CD4-positive, alpha-beta T cell treated with Interleukin-4 for 1 hour (primary cell): ENCODE measurements around the gene HIF1A.
"Not testable (repeated sequence)": the region's sequence is repeated elsewhere in the genome, so short reads cannot be mapped to it uniquely, and the experiment has no call there.

ENCODE experiments used
- DNase-seq, 2 donors: peaks; one replicate each; pipeline ENCODE4 v3.0.0-alpha.2; 2020 to 2022

Gene HIF1A

DNA sequence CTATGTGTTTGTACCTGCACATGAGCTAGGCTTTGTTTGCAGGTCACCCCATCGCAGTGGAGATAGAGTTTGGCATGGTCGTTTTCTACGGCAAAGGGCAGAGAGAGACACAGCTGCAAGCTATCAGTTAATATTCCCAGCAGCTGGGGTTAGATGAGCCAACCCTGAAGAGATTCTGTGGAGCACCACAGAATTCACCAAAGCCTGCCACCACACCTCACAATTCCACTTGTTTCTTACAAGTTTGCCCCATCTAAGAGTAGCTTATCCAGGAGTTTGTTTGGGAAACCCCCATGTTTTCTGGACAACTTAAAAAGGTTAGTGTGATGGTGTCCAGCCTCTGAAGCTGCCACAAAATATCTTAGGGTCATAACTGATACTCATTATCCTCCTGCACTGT lies 20.0 kb upstream of the HIF1A start:
- no peak for DNase-seq

DNA sequence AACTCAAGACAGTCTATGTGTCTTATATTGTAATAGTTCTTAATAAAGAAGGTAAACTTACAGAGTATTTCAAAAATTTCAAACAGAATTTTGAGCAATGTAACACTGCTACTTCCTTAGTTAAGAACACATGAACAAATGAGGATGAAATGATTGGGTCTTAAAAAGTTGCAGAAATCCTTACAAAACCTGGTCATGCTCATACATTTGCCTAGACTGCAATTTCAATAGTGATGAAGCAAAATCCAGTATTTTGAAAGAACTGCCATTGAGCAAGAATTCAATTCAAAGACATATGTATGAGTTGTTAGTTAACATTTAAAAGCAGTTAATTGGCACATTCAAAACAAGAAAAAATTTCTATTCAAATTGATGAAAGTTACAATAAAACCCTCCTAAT lies 17.8 kb upstream of the HIF1A start:
- DNase-seq = no peak

DNA sequence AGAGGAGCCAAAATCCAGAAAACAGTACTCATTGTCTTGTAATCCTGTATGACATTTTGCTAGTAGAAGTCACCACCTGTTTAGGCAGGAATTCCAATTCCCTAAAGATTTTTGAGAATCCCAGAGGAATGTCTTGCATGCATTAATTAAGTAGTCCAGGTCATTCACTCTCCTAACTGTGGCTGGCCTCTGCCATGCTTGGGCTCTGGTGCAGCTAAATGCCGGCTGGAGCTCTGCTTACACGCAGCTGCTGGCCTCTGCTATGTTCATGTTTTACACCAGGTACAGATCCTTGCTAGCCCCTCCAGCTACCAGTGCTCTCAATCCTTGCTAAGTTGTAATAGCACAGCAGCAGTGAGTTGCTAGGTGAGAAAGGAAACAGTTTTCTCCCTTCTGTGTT lies 16.3 kb upstream of the HIF1A start:
- DNase-seq = no peak

DNA sequence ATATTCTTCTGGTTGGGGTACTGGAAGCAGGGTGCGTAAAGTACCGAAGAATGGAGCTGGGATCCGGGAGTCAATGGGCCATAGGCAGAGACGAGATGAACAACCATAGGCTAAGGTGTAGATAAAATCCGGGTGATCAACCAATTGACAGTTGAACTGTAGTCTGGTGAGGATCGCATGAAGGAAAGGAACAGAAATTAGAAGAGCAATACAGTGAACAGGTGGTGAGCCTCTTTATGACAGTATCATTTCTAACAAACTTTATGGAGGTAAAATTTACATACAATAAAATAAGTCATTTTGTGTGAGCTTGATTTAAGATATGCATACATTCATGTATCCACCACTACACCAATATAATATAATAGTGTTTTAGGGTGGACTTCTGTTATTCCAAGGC lies 13.9 kb upstream of the HIF1A start:
- DNase-seq = no peak

DNA sequence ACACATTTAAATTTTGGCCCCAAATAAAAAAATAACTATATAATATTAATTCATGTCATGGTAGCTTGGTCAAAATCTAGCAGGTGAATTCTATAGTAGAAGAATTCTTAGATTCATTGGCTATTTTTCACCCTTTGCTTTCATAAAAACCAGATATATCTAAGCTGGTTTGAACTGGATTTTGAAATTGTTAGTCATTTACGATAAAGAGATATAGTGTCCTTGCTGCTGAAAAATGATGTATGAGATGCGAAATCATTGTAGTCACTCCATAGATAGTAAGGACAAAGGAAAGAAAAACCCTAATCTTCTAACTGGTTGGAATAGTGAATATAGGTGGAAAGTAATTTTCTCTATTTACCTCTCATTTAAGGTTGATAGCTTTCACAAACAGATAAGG lies 12.2 kb upstream of the HIF1A start:
- no peak for DNase-seq

DNA sequence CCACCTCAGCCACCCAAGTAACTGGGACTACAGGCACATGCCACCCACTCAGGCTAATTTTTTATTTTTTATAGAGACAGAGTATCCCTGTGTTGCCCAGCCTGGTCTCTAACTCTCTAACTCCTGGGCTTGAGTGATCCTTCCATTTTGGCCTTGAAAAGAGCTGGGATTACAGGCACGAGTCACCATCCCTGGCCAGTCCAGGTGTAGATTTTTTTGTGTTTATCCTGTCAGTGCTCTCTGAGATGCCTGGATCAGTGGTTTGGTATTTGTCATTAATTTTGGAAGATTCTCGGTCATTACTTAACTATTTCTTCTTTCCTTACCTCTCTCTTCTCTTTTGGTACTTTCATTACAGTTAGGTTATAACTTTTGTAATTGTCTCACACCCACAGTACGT lies 5.3 kb upstream of the HIF1A start:
- DNase-seq = no peak

DNA sequence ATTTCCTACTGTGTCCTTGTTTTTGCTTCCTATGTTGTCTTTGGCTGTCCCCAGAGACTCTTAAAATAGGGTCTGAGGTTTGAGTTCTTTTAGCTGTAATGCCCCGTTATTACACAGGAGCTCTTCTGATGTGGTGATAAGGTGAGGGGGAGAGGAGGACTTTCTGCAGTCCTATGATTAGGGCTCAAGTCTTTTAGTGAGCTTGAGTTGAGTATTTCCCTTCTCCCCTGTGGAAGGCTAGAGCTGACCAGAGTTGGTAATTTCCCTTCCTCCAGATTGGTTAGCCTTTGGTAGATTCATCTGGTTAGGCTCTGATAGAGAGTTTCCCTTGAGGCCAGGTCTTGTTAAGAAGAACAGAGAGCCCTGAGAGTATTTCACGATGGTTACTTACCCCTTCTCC lies 4.3 kb upstream of the HIF1A start:
- DNase-seq = no peak

DNA sequence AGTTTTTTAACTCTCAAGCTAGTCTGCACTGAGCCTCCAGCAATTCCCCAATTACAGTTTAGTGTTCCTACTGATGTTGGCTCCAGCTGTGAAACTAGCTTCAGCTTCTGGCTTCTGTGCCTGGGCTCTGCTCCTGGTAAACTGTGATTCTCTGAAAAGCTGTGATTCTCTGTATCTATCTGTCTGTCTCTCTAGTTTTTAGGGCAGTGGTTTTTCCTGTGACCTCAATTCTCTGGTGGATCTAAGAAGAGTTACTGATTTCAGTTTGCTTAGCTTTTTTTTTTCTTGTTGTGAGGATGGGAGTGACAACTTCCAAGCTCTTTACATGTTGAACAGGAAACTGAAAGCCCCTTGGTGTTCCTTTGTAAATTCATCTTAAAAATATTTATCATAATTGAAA lies 3.8 kb upstream of the HIF1A start:
- no peak for DNase-seq

DNA sequence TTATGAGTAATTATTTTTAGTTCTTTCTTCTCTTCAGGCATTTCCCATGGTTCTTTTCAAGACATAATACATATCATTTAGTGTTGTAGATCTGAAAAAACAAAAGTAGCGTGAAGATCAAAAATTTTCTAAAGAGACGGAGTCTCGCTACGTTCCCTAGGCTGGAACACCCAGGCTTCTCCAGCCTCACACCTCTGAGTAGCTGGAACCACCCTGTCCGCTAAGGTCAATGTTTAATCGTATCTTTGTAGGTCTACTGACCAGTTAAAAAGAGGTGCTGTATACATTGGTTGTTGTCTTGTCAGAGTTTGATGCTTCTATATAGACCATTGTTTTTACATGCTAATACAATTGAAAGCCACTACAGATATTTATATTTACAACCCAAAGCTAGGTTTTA lies 1.3 kb upstream of the HIF1A start:
- no peak for DNase-seq

DNA sequence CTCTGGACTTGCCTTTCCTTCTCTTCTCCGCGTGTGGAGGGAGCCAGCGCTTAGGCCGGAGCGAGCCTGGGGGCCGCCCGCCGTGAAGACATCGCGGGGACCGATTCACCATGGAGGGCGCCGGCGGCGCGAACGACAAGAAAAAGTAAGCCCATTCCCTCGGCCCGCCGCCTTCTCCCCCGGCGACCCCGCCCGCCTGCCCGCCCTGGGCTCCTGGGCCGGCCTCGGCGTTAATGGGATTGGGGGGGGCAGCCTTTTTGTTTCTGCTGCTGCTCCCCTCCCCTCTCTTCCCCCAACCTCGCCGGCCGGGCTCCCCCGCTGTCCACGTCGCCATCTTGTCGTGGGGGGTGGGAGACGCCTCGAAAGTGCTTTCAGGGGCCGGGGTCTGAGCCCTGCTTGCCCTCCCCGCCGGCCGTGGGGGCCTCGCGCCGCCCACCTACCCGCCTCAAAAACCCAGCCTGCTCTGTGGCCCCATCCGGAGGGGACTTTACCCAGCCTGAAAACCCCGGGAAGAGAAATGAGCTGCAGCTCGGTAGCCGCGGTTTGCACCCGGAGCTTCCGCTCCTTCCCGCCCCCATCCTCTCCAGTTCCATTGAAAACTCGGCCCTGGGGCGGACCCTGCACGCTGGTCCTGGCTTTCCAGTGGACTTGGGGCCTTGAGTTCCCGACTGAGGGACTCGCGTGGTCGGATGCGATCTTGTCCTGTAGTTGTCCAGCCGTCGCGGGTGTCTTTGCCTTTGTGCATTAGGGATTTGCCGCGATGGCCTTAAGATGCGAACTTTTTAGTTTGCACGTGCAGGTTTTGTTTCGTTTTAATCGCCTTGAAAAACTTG lies 598 bp downstream of the HIF1A start:
- DNase-seq = peak; percentile 37 to 65

DNA sequence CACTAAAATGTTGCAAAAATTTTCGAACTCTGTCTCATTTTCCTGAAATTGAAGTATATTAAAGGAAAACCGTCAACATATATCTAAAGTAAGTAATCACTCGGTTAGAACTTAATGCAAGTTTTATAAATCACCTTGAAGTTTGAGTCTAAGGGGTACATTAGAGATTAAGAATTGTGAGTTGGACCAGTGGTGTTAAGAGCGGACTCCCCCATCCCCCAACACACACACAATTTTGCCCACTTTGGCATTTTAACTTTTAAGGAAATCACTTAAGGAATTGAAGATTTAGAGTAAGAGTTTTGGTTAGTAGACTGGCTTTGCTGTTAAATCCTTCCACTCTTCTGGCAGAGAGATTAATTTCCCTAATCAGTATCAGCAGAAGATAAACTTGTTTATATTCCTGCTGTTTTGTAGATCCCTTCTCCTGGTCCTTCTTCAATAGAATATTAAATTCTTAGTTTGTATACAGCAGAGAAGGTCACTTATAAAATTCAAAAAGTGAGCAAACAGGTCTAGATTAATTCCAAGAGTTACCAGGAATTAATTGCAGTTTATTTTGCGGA lies 1.5 kb downstream of the HIF1A start:
- DNase-seq = no peak

DNA sequence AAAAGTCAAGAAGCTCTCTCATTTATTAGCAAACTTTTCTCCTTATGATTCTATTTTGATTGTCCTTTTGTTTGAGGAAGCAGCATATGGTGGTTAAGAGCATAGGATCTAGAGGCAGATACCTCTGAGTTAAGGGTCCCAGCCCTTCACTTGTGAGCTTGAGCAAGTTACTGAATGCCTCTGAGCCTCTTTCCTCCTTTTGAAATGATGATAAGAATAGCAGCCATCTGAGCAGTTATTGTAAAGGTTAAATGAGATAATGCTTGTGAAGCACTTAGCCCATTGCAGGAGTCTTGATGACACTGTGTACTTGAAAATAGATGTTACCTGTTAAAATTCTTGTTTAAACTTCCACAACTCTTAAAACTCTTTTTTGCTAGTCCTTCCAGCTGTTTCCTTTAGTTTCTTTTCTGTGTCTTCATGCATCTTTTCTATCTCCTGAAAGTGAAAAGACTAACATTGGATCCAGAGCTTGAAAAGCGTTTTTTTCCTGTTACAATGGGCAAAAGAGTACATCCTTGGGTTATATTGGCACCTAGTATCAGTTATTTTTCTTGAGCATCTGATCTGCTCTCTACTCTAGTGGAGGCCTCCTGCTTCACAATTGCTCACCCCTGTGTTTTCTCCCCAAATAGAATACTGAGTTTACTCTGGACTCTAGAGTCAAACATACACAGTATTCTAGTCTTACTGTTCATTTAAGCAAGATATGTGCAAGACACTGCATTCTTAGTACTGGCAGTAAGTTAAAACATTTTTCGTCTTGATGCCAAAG lies 3.1 kb downstream of the HIF1A start:
- DNase-seq = no peak

DNA sequence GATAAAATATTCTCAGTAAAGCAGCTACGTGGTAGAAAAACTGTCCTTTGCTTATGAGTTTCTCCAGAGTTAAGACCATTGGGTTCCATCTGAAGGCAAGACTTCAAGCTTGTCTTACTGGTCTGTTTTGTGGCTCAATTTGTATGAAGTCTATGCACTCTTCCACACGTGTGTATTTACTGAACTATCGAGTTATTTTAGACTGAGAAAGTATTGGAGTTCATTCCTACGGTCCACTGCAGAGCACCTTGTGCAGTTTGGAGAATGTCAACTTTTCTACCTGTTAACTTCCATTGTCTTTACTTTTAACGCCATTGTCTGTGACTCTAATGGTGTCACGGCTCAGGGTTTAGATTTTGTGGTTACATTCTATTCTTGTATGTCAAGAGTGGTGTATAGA lies 3.7 kb downstream of the HIF1A start:
- peak in 1 of 2 donors; percentile 37 for DNase-seq

DNA sequence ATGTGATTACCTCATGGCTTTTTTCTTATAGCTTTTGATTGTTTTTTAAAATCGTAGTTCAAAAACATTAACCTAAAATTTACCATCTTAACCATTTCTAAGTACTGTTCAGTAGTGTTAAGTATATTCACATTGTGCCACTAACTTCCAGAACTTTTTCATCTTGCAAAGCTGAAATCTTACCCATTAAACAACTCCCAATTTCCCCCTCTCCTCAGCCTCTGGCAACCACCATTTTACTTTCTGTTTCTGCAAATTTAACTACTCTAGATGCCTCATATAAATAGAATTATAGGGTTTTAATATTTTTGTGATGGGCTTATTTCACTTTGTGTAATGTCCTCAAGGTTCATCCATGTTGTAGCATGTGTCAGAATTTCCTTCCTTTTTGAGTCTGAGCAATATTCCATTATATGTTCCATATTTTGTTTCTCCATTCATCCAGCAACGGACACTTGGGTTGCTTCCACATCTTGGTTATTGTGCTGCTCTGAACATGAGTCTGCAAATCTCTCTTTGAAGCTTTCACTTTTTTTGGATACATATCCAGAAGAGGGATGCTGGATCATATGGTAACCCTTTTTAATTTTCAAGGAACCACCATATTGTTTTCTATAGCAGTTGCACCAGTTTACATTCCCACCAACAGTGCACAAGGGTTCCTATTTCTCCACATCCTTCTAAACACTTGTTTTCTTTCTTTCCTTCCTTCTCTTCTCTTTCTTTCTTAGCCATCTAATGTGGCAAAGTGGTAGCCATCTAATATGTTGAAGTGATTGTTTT lies 5.0 kb downstream of the HIF1A start:
- no peak for DNase-seq

DNA sequence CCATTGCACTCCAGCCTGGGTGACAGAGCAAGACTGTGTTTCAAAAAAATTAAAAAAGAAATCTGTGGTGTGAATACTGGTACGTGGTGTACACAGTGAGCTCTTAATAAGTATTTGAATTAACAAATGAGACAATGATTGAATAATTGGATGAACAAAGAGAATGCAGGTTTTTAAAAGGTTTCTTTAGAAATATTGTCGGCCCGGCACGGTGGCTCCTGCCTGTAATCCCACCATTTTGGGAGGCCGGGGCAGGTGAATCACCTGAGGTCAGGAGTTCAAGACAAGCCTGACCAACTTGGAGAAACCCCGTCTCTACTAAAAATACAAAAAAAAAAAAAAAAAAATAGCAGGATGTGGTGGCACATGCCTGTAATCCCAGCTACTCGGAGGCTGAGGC lies 6.6 kb downstream of the HIF1A start:
- no peak for DNase-seq

DNA sequence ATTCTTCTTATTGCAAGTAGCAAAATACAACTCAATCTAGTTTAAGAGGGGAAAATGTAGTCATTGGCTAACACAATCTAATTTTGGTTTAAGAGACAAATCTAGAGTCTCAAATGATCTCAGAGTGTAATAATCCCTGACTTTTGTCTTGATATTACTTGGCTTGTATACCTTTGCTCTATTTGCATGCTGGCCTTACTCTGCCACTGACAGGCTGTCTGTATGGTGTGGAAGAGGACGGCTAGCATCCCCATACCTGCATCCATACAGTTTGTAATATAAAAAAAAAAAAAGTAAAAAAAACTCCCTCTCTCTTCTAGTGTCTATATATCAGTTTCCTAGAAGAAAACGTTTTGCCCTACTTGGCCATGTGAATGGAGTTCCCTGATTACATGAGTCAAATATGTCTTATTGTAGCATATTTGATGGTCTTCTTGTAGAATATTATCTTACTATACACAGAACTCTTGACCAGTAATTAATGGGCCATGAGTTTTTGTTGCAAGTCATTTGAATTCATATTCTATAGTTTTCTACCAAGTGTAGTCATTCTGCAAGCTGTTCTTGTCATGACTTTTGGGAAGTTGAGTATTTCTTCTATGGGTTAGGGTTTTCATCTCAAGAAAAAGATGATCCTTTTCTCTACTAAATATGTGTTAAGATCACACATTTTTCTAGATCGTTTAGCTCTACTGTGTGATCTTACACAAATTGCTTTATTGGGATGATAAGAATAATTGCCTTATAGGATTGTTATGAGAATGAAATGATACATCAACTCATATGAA lies 8.2 kb downstream of the HIF1A start:
- no peak for DNase-seq

DNA sequence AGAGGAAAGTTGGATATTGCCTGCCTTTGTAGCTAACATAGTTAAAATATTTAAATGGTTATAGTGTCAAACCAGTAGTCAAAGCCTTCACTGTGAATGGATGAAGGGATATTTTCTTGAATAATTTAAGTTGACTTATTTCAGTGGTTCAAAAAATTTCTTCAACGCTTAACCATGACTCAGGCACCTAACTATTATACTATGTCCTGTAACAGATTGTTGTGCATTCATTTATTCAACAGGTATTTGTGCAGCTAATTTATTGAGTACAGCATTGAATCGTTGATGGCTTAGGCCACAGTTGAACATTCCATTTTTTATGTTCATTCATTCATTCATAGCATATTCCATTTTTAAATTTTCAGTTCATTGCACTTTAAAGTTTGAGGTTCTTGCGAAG lies 9.2 kb downstream of the HIF1A start:
- no peak for DNase-seq

DNA sequence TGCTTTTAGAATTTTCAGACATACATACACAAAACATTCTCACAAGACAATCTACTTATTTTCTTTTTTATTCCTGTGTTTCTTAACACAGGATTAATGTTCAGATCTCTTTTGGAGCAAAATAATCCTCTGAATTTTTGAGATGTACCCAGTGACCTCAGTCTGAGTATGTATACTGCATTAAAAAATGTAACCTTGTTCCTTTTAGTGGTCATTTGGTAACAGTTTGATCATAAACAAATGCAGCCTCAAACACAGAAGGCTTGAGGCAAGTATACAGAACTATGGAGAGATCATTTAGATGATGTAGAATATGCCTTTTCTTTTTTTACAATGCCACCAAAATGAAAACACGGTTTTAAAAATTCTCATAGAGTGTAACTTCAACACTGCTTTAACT lies 9.7 kb downstream of the HIF1A start:
- no peak for DNase-seq

DNA sequence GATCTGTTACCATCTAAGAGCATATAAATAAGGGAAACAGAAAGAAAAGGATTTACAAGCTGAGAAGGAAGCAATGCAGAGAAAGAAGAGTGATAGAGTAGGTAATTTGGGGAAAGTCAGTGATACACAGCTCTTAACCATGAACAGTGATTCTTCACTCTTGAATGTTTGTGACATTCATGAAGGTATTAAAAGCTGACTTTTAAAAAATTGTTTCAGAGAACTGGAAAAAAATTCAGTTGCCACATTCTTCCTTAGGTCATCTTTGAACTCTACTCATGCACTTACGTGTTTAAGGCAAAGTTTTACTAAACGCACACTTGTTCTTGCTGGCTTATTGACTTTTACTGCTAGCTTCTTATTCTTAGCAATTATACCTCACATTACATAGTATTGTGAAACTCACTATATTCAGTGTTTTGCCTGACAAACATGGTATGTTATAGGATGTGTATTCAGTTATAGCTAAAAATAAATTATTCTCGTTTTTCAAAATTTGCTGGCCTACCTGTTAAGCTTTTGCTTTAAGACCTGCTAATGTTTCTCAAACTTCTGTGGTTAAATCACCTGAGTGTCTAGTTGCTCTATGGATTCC lies 10.9 kb downstream of the HIF1A start:
- DNase-seq = no peak

DNA sequence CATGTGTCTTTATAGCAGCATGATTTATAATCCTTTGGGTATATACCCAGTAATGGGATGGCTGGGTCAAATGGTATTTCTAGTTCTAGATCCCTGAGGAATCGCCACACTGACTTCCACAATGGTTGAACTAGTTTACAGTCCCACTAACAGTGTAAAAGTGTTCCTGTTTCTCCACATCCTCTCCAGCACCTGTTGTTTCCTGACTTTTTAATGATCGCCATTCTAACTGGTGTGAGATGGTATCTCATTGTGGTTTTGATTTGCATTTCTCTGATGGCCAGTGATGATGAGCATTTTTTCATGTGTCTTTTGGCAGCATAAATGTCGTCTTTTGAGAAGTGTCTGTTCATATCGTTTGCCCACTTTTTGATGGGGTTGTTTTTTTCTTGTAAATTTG lies 12.5 kb downstream of the HIF1A start:
- DNase-seq = not testable (repeated sequence)

DNA sequence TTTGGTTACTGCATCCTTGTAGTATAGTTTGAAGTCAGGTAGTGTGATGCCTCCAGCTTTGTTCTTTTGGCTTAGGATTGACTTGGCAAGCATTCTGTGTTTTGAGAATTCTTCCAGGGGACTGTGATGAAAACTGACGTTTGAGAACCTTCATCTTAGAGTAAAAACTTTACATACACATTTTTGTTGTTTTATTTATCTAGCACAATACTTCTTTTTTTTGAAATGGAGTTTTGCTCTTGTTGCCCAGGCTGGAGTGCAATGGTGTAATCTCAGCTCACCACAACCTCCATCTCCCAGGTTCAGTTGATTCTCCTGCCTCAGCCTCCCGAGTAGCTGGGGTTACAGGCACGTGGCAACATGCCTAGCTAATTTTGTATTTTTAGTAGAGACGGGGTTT lies 13.4 kb downstream of the HIF1A start:
- DNase-seq = not testable (repeated sequence)
